HS-27A (cell line): ENCODE measurements around the gene LRRC28.

Source experiments
- DNase-seq: peaks from one replicate; pipeline ENCODE4 v3.0.0-alpha.2; 2012; ENCODE audit warnings: low read depth, missing footprints

Gene LRRC28

GRCh38 chr15:99435113-99435695, 183.9 kb downstream of the LRRC28 start:
- no peak for DNase-seq

GRCh38 chr15:99435877-99436541, 184.7 kb downstream of the LRRC28 start:
- DNase-seq, result no peak

GRCh38 chr15:99436542-99437314, 185.4 kb downstream of the LRRC28 start:
- DNase-seq, result no peak

- no peak for DNase-seq
Observed at GRCh38 chr15:99437315-99438223, 186.3 kb downstream of the LRRC28 start.

- no peak for DNase-seq
Observed at GRCh38 chr15:99438224-99438585, 186.9 kb downstream of the LRRC28 start.

GRCh38 chr15:99438691-99439523, 187.6 kb downstream of the LRRC28 start:
- DNase-seq, result no peak

GRCh38 chr15:99439524-99439835, 188.2 kb downstream of the LRRC28 start:
- no peak for DNase-seq

- no peak for DNase-seq
Observed at GRCh38 chr15:99440029-99440428, 188.7 kb downstream of the LRRC28 start.
